Cortex of kidney (tissue), 1 donor: ENCODE data around the gene TRPV6.

Experiments used
- DNase-seq: peaks from one replicate; lab custom pipeline; 2025; lab: John Stamatoyannopoulos, UW

The TRPV6 gene

DNA sequence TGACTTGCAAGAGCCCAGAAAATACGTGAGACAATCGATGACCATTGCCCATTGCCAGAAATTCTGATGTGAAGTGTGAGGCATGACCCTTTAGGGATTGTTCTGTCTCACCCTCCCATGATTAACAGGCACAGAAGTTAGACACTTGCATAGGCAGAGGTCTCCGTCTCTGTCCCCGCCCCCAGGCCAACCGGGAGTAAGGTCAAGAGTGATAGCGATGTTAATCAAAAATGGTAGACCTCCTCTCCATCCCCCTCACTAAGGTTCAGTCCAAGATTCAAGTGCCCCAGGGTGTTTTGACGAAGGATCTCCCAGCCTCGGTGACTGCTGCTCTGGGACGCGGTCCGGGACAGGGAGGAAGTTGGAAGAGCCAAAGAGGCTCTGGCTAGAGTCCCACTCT, 22.7 kb upstream of the TRPV6 start:
- no peak for DNase-seq

DNA sequence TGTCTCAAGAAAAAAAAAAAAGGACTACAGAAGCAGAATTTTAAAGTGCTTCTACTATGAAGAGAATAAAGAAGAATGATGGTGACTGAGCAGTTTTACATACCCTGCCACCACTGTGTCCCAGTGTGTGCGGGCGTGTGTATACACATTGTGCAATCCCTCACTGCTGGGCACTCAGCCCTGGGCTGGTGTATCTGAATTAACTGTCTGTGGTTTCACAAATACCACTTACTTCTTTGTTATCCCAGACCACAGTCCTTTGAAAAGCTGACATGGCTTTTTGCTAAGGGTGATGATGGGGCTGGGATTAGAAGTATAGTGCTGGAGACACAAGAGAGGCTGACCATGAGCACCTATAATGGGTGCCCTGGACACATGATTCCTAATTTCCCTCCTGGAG, 21.1 kb upstream of the TRPV6 start:
- no peak for DNase-seq

DNA sequence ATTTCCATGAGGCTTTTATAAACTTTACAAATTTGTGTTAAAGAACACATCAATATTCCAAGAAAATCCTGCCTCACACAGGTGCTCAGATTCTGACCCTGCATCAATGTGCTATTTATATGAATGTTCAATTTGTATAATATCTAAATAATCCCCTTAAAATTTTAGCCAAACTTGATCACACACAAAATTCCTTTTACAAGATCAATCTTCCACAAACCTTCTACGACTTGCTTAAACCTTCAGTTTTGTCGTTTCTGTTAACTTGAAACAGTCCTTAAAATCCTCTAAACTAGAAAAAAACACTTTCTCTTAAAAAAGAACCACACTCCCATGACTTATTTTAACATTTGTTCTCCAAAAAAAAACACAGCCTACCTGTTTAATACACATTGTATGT, 20.2 kb upstream of the TRPV6 start:
- no peak for DNase-seq

DNA sequence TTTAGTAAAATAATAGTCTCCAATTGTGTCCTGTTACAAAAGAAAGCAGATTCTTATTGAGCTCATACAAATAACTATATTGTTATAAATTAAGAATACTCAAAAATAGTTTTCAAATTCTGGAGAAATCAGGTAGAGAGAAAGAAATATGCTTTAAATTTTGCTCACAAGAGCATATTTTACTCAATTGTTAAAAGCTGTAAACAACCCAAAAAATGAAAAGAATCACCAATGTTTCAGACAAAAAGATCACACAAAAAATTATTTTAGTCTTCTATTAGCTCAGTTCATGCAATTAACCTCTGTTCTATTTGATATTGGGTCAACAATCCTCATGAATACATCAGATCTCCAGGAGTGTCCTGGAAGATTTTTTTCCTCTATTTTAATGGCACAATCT, 18.6 kb upstream of the TRPV6 start:
- no peak for DNase-seq

DNA sequence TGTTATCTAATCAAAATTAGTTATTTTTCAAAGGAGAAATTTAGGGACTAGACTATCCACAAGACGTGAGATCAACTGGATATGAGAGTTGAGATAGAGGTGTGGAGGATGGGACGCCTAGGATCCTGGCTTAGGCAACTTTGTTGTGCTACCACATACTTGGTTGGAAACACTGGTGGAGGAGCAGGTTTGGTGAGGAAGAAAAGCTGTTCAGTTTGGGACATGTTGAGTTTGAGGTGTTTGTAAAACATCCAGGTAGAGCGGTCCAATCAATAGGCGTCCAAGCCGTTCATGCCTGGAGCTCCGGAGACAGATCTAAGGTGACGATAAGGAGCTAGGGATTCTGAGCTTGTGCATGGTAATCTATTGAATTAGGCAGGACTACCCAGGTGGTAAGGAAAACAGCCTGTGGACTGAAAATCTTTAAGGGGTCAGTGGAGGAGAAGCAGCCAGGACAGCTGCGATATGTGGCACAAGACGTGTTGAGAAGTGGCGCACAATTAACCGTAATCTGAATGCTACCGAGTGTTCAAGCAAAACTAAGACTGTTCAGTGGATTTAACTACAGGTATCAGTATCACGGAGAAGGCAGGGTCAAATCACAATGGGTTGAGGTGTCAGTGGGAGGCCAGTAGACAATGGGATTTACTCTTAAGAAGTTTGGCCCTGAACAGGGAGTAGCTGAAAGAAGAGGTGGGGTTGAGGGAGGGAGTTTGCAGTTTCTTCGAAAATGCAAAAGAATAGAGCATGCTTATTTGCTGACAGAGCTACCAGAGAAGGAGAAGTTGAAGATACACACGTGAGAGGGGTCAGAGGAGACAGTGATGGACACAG, 16.1 kb upstream of the TRPV6 start:
- no peak for DNase-seq

DNA sequence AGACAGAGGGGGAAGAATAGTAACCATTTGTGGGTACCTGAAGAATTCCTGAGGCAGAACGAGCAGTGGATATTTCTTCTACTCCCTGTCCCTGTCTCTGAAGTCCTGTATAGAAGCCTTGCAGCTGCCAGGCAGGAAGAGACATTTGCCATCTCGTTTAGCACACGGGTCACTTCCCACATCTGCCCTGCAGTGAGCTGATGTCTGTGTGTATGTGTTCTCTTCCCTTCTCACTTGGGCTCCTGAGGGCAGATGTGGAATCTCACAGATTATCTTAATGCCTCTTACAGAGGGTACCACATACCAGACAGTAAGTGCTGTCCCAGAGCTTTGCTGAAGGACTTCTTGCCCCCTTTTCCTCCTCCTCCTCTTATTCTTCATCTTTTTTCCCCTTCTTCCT, 14.1 kb upstream of the TRPV6 start:
- no peak for DNase-seq

DNA sequence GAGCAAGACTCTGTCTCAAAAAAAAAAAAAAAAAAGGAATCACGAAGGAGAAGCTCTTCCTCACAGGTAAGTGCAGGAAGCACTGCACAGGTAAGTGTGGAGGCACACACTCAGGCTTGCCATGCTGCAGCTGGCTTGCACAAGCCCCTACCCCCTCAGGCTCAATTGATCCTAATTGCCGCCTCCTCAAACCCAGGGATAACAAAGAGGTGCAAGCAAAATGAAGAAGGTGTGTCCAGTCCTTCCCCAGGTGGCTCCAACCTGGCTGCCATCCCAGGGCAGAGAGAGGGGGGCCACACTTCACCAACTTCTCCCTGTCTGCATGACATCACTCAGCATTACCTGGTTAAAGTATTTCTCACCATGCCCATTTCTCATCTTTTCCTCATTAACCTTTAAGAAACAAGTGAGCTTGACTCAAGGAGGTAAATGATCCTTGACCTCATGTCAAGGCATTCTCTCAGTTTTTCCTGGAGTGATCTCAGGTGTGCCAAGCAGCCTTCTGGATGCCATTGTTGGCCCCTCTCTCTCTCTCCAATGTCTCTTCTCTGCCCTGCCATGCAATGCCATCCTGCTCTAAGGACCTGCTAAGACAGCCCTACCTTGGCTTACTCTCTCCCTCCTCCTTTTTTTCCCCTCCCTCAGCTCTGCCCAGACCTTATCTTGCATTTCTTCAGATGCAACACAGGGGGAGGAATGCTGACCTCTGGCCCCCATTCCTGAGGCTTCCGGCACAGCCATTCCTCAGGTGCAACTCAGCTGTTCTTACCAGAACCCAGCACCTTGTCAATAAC, 13.0 kb upstream of the TRPV6 start:
- no peak for DNase-seq

DNA sequence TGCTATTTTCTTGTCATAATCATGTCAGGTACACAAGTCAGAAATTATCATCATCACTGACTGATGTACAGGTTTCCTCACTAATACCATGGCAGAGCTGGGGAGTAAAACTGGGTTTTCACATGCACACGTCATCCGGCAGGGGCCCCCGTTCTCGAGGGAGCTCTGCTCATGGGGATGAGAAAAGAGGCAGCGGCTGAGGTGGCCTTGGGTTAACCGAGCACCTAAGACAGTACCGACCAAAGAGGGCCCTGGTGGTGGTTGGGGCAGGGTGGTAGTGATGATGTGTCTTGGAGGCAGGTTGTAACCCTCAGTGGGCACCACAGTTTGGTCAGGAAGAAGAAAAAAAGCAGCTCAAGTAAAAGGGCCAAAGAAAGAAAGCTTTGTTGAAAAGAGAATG, 12.1 kb upstream of the TRPV6 start:
- no peak for DNase-seq

DNA sequence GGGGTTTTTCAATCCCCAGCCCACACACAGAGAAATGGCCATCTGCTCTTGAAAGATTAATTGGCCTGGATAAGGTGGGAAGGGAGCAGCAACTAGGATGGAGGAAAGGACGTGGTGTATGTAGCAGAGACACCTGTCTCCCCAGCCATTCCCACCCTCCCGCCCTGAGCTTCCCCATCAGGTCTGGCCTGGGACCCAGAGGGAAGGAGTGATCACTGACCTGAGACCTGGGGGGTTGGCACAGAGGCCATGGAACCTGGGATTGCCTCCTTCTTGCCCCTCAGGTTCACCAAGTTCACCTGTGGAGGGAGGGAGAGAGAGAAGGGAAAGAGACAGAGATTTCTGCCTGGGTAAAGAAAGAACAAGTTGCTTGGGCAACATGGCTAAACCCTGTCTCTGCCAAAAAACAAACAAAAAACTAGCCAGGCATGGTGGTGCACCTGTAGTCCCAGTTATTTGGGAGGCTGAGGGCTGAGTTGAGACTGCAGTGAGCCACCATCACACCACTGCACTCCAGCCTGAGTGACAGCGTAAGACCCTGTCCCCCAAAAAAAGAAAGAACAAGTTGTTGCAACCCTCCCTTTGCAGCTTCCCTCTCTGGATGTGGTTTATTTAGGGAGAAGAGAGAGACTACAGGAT, 11.3 kb upstream of the TRPV6 start:
- no peak for DNase-seq

DNA sequence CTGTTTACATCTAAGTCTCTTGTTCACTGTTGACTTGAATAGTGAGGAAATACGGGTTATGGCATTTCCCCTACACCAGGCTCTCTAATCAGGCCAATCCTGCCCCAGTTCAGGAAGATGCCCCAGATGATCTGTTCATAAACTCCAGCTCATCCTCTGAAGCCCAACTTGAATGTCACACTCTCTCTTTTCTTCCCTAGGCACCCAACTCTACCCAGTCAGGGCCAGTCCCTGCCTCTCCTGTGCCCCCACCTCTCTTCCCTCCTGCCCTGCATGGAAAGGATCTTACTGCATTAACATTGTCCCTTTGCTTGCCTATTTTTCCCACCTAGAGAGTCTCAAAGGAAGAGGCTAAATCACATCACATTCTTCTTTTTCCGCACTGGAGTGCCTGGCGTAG, 10.6 kb upstream of the TRPV6 start:
- no peak for DNase-seq

DNA sequence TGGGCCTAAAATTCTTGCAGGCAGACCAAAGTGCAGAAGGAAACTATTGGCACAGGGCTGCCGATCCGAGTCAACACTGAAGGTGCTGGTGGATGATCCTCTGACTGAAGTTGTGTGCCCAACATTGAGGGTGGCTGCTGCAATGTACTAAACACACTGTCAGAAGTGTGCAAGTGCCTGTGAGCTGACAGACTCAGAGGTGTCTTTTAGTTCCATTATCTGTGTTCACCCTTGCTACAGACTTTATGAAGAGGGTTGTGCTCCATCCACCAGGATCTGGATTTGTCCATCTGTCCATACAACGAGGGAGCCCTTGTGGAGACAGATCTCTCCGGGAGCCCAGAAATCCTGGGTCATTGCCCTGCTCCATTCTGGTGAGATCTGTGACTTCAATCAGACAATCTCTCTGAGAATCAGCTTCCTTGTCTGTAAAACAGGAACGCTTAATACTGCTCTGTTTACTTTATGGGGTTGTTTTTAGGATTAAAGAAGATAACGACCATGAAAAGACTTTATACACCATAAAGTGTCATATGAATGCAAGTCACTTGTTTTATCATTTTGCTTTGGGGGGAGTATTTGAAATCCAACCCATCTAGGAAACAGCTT, 9.5 kb upstream of the TRPV6 start:
- no peak for DNase-seq

DNA sequence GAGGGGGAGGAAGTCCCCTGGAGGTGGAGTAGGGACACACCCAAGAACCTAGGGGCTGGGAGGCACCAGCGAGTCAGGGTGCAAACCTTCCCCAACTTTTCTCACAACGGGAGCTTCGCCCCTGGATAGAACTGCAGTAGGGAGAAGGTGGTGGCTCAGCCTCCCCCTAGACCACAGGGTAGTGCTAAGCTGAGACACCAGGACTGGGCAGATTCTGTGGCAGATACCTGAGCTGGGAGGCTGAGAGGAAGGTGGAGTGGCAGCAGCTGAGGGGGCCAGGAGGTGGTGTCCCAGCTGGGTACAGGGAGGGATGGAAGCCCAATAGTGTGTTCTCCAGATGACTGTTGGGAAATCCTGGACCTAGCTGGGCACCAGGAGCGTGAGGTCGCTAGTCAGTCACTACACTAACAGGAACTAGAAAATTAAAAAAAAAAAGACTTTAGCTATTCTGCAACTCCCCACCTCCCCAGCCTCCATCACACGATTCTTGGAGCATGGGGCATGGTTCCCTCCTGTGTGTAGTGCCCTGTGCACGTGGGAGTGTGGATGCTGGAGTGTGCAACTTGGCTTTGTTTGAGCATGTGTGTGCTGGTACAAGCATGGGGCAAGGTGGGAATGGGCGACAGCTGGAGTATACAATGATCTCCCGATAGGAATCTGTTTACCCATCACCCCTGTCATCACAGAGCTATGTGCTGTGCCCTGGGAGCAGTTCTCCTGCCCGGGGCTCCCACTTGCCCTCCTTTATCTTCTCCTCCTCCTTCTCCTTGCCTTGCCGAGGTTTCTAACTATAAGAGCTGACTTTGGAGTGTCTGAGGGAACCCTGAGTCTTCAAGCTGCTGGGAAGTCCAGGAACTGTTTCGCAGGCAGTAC, 8.8 kb upstream of the TRPV6 start:
- no peak for DNase-seq

DNA sequence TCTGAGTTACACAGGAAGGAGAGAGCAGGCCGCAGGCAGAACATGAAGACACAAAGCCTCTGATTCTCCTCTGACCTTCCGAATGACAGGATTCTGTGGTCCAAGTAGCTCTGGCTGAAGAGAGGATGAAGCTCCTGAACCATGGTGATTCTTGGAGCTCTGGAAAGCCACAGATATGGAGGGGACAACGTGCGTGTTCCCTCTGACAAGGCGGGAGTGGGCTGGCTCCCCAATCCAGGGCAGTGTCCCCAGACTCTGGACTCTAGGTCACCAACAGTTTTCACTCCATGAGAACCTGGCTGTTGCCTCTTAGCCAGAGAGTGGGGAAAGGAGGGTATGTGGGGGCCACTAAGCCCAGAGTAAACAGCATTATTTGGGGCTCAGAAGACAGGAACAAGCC, 7.4 kb upstream of the TRPV6 start:
- no peak for DNase-seq

DNA sequence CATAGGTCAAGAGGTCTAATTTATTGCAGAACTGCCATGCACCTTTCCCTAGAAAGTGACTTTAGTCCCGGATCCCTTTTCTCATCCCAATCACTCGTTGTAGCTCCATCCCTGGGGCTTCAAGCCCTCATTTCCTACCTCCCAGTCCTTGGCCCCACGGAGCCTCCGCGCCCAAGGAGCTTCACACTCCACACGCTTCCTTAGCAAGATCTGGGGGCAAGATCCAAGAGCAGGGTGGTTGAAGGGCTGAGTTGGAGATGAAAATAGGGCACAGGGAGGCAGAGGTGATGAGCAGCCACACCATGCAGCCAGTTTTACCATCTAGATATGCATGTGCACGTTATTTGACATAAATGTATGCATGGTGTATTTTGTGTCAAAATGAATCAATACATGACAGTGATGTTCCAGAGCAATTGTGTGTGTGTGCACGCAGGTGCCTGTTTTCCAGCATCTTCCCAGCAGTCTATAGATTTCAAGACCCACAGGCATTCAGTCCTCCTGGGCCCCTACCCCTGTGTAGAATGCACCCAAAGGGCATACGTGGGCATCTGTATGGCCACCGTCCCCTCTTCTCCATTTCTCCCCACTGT, 6.0 kb upstream of the TRPV6 start:
- no peak for DNase-seq

DNA sequence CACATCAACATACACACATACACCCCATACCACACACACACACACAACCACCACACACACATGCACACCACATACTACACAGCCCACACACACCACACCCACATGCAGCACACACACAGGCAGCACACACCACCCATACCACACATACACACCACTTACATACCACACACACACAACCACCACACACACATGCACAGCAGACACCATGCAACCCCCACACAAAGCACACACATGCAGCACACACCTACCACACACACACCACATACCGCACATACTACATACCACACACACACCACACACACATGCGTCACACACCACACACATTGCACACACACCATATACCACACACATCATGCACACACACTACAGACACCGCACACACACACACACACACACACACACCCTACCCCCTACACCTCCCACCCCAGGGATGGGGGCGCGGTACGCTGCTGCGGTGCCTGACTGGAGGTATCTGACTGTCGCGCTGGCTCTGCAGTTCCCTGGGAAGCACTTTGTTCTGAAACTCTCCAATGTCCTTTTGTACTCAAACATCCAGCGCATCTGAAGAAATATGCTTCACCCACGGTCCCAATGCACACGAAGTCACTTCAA, 5.4 kb upstream of the TRPV6 start:
- DNase-seq: no peak

DNA sequence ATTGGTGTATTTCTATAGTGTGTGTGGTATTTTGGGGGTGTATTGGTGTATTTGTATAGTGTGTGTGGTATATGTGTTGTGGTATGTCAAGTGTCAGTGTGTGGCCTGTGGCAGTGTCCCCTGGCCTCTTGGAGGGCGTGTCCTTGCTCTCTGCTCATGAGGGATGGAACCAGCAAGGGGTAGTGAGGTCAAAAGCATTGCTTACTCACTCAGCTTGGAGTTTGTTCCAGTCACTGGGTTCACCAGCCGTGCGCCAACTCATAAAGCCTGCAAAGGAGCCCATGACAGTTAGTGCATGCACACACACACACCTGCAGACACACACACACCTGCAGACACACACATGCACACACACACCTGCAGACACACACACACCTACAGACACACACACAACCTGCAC, 4.3 kb upstream of the TRPV6 start:
- no peak for DNase-seq

DNA sequence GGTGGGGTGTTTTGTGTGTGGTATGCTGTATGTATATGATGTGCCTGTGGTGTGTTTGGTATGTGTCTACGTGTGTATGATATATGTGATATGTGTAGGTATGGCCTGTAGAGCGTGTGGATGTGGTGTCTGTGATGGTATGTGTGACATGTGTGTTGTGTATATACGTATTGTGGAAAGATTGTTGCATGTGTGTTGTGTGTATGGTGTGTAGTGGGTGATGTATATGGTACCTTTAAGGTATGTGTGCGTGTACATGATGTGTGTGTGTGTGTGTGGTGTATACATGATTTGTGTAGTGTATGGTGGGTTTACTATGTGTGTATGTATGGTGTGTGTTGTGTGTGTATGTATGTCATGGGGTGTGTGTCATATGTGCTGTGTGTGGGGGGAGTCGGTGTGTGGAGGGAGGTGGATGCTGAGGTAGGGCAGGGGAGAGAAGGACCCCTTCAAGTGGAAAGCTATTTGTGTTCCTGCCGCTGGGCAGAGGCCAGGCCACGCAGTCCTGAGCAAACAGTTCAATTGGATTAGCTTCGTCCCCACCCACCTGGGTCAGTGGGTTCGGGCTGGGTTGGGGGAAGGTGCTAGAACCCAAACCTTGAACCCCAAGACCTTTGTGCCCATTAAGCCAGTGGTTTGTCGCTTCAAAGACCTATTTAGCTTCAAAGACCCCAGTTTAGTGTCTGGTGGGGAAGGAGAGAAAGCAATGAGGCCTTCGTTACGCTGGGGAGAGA, 1.9 kb upstream of the TRPV6 start:
- no peak for DNase-seq

DNA sequence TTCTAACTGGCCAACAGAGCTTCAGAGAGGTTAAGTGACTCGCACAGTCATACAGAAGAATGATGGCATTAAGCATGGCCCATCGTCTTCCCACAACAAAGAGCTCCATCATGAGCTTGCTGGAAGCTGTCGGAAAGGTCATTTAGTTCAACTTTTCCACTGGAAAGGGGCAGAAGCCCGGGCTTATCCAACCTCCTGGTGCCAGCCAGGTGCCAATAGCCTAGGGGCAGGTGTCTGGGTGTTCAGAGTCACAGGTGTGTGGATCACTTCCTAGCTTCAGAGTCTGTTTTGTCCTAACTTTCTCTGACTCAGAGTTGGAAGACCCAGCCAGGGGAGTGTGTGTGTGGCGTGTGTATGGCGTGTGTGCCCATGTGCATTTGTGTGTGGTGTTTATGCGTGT, 1.3 kb upstream of the TRPV6 start:
- no peak for DNase-seq

DNA sequence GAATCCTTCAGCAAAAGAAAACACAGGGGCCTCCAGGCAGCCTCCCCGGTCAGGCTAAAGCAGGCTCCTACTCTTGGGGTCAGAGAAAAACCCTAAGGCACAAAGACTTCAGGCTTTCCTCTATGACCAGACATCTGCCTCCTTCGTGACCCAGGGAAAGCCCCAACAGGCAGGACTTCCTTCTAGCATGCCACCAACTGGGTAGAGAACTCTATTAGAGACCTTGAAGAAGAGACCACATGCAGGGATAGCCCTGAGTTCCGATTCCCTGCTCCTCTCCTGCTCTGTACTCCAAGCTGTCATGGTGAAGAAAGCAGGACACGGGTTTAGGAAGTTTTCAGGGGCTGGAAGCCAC, 1.3 kb downstream of the TRPV6 start:
- no peak for DNase-seq

DNA sequence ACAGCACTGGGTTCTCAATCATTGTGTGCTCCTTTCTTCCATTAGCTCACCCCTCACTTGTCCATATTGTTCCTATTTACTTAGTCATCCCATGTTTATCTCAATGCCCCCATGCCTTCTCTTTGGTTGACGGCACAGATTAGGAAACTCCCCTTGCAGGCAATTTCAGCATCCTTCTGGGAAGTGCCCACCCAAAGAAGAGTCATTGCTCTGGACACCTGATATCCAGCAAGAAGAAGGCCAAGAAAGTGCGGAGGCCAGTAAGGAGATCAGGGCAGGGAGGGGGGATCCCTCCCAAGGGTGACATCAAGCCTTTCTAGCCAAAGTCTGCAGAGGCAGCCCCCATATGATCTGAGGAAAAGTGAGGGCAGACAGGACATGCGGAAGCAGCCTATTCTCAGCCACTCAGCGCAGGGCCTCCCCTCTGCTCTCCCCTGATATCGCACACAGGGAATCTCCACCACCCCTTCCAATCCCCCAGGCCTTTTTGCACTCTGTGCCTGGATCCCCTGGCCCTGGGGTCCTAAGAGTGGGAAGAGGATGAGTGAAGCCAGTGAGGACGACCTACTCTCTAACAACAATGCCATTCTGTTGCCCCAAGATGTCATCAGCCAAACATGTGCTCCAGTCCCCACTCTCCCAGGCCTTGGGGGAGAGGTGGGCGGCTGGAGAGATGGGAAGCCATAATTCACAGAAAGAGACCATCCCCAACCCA, 1.8 kb downstream of the TRPV6 start:
- no peak for DNase-seq
